ENCODE measurements around the gene AUNIP.

DNA sequence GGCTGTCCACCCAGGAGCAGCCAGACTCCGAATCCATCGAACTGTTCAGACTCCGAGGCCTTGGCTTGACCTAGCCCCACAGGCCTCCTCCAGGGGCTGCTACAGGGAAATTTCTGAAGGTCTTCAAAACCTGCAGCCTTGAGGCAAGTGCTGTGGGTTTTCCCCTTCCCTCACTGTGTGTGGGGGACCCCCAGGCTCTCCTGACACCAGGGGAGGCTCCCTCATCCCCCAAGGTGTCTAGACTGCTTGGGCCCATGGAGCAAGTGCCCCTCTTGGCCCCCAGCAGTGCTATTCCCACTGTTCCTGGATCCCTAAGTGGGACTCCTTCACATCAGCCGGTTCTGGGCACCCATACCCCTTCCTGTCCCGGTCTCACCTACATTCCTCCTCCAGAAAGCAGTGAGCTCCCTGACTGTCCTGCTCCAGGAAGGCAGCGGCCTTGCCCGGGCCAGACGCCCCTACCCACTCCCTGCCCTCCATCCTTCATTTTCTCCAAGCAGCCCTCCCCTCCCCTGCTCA lies 15.4 kb upstream of the AUNIP start:
- TF ChIP-seq ZNF169 (tag by site-specific recombination; IDR thresholded peaks at IDR 0.05) (no peak), ZNF324 (tag by site-specific recombination; IDR thresholded peaks at IDR 0.05) (no peak)
- TF ChIP-seq, protein P1, sequence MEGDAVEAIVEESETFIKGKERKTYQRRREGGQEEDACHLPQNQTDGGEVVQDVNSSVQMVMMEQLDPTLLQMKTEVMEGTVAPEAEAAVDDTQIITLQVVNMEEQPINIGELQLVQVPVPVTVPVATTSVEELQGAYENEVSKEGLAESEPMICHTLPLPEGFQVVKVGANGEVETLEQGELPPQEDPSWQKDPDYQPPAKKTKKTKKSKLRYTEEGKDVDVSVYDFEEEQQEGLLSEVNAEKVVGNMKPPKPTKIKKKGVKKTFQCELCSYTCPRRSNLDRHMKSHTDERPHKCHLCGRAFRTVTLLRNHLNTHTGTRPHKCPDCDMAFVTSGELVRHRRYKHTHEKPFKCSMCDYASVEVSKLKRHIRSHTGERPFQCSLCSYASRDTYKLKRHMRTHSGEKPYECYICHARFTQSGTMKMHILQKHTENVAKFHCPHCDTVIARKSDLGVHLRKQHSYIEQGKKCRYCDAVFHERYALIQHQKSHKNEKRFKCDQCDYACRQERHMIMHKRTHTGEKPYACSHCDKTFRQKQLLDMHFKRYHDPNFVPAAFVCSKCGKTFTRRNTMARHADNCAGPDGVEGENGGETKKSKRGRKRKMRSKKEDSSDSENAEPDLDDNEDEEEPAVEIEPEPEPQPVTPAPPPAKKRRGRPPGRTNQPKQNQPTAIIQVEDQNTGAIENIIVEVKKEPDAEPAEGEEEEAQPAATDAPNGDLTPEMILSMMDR (tag by site-specific recombination; IDR thresholded peaks at IDR 0.05): no peak
